ENCODE results near the gene DIAPH2.

DIAPH2 gene

DNA sequence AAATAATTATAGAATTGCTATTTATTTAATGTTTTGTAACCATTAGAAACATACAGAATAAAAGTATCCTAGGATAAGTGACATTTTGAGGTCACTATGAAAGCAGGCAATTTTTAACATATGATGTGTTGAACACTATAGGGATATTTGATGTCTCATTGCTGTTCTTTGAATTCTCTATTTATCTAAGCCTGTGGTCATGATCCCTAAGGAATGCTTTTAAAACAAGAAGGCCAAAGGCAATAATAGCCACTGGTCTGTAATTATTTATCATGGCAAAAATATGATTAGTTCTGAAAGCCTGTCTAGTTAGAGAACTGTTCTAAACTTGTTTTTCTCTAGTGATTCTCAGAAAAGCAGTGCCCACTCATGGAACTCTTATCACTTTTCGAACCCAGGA is 385.7 kb downstream of the DIAPH2 start:
- no peak for DNase-seq (ENCODE audit: low read depth)
- no peak overlapping the region for H3K4me3 ChIP-seq (ENCODE audit: low read length)
- TF ChIP-seq, protein P1, sequence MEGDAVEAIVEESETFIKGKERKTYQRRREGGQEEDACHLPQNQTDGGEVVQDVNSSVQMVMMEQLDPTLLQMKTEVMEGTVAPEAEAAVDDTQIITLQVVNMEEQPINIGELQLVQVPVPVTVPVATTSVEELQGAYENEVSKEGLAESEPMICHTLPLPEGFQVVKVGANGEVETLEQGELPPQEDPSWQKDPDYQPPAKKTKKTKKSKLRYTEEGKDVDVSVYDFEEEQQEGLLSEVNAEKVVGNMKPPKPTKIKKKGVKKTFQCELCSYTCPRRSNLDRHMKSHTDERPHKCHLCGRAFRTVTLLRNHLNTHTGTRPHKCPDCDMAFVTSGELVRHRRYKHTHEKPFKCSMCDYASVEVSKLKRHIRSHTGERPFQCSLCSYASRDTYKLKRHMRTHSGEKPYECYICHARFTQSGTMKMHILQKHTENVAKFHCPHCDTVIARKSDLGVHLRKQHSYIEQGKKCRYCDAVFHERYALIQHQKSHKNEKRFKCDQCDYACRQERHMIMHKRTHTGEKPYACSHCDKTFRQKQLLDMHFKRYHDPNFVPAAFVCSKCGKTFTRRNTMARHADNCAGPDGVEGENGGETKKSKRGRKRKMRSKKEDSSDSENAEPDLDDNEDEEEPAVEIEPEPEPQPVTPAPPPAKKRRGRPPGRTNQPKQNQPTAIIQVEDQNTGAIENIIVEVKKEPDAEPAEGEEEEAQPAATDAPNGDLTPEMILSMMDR (conservative IDR thresholded peaks at IDR 0.05; ENCODE audit: low read depth, low read length) = no peak

DNA sequence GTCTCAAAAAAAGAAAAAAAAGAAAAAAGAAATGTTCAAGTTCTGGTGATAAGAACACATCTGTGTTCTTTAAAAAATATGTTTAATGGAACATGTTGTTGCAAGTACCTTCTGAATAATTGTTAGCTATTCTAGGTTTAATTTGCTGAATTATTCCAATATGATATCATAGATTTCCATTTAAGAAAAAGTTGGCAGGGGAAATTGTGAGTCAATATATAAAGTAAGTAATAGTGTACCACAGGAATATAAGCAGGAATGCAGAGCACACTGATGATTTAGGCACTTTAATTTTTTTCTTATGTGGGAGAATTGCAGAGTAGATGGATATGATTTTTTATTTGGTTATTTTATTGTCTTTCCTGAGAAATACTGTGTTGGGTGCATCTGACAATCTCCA is 389.8 kb downstream of the DIAPH2 start:
- TF ChIP-seq, protein P1 (conservative IDR thresholded peaks at IDR 0.05; ENCODE audit: low read depth, low read length) = no peak
- no peak for DNase-seq (ENCODE audit: low read depth)
- H3K4me3 ChIP-seq (ENCODE audit: low read length) = no peak overlapping the region

DNA sequence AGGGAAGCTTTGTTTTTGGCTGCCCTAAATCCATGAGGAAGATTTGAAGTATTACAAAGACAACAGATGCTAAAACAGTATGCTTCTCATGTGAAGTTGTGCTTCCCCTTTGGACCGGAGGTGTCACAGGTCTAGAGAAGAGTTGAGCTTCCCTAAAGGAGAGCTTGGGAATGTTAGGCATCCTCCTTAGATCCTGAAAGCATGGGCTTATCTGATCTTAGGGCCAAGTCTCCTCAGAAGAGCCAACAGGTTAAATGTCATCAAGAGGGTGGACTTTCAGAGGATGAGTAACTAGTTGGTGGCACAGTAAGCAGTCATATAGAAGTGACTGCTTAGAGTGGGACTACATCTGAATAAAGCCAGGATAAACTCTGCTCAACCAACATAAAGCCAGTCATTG is 404.5 kb downstream of the DIAPH2 start:
- TF ChIP-seq, protein P1 (conservative IDR thresholded peaks at IDR 0.05; ENCODE audit: low read depth, low read length) = no peak
- H3K4me3 ChIP-seq (ENCODE audit: low read length) = no peak overlapping the region
- no peak for DNase-seq (ENCODE audit: low read depth)

DNA sequence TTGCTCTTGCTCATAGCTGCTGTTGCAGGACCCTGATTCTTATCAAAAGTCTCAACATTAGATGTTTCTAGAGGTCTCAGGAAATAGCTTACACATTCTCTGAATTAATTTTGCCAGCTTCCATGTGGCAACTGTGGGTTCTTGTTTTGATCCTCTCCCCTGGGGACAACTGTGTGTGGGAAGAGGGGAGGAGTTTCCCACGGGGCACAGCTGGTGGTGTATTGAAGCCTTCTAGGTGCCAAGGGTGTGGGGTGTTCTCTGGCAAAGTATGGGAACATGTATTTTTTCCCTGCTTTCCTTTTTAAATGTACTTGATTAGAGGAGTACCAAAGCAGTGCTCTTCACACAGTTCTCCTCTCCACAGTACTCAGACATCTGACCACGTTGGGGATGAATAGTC is 411.7 kb downstream of the DIAPH2 start:
- TF ChIP-seq, protein P1 (conservative IDR thresholded peaks at IDR 0.05; ENCODE audit: low read depth, low read length) = no peak
- no peak for DNase-seq (ENCODE audit: low read depth)
- no peak overlapping the region for H3K4me3 ChIP-seq (ENCODE audit: low read length)

DNA sequence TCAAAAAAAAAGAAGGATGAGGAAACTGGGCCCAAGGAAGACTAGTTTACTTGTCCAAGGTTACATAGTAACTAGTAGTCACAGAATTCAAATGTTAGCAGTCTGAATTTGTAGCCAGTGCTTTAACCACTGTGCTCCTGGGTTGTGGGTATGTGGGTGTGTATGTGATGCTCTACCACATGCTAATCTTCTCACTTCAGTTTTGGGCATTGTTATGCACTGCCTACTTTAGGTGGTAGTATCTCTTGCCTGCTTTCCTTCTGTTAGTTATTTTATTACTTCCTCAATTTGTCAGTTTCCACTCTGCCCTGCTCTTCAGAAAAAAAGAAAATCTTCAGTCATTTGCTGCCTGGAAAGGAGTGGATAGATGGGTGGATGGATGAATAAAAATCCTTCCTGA is 418.3 kb downstream of the DIAPH2 start:
- TF ChIP-seq, protein P1 (conservative IDR thresholded peaks at IDR 0.05; ENCODE audit: low read depth, low read length) = no peak
- DNase-seq (ENCODE audit: low read depth) = no peak
- H3K4me3 ChIP-seq (ENCODE audit: low read length) = no peak overlapping the region

DNA sequence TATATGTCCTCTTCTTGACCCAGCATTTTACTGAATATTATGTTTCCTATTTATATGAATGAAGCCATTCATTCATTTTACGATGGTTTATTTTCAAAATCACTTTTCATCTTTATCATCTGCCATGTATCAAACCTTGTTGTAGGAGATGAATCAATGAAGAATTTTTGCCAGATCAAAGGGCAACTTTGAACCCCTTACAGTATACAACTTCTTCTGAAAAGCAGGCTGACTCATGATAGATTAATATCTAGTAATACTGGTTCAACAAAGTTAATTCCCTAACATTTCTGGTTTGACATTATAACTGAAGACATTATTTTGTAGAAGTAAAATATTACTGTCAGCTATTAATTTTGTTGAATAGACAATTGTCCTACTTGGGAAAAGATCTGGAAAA is 425.1 kb downstream of the DIAPH2 start:
- TF ChIP-seq, protein P1 (conservative IDR thresholded peaks at IDR 0.05; ENCODE audit: low read depth, low read length) = no peak
- no peak for DNase-seq (ENCODE audit: low read depth)
- no peak overlapping the region for H3K4me3 ChIP-seq (ENCODE audit: low read length)

DNA sequence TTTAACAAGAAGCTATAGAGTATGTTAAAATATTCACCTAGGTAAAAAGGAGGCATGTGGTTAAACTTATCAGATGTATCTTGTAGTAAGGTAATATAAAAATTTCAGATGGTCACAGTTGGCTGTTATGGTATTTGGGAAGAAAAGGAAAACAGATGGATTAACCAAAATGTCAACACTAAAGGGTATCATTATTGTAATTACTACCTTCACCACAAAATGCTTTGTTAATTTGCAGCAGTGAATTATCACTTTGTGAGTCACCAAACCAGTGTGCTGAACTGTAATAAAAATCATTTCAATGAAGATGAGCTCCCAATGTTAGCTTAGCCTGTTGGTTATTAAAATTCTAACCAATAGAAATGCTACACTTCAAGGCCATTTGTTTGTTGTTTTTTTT is 432.9 kb downstream of the DIAPH2 start:
- no peak overlapping the region for H3K4me3 ChIP-seq (ENCODE audit: low read length)
- TF ChIP-seq, protein P1 (conservative IDR thresholded peaks at IDR 0.05; ENCODE audit: low read depth, low read length) = no peak
- DNase-seq (ENCODE audit: low read depth) = no peak

Data from retinal pigment epithelial cell (primary cell).